ENCODE results near the gene SLC12A6.

The SLC12A6 gene

DNA sequence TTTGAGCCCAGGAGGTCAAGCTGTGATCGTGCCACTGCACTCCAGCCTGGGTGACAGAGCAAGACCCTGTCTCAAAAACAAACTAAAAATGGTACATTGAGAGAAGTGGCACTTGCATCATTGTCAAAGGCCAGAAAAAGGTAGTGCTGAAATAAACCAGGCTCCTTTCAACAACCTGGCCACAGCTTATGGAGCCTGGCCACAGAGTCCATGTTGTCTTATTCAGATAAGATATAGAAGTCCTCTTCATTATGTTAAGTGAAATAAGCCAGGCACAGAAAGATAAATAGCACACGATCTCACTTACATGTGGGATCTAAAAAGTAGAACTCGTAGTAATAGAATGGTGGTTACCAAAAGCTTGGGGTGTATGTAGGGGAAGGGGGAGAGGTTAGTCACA is 78.0 kb downstream of the SLC12A6 start:
- no peak for DNase-seq (ENCODE audit: low spot score)

DNA sequence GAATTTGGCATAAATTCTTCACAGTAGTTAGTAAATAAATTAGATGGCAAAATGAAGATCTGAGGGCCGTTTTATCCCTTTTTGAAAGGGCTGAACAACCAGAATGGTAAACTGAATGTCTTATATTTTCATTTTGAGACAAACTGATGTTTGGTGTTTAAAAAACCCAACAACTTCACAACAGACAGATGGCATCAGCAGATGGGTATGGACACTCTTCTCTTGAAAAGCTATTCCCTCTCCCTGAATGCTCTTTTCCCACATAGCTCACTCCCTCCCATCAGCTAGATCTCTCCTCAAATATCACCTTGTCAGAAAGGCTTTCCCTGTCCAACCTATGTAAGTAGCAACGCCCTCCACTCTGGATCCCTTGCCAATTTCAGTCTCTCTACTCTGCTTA is 79.4 kb downstream of the SLC12A6 start:
- no peak for DNase-seq (ENCODE audit: low spot score)

DNA sequence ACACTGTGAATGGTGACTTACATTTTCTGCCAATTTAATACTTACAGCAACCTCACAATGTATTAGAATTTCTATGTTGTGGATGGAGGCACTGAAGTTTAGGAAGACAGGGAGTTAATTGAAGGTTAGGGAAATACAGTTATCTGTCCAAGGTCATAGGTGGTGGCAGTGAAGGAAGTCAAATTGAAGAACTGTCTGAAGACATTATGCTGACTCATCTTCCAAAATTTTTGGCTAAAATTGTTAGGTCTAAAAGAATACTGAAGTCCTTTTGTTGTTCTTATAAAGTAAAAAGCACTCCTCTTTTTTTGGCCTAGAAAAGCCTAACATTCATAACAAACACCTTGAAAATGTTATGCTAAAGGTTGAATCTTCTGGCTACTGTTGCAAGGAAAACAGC is 85.0 kb downstream of the SLC12A6 start:
- no peak for DNase-seq (ENCODE audit: low spot score)

DNA sequence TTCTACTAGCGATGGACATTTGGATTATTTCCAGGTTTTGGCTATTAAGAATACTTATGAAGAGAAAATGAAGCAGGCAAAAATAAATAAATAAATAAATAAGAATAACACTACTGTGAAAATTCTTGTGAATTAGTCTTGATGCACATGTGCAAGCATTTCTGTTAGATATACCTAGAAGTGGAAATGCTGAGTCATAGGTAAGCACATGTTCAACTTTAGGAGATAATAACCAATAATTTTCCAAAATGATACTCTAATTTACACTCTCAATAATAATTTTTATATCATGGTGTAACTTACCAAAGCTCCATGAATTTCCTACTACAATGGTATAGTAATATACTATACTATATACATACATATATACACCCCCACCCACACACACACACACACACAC is 89.4 kb downstream of the SLC12A6 start:
- DNase-seq (ENCODE audit: low spot score) = peak; percentile 70

DNA sequence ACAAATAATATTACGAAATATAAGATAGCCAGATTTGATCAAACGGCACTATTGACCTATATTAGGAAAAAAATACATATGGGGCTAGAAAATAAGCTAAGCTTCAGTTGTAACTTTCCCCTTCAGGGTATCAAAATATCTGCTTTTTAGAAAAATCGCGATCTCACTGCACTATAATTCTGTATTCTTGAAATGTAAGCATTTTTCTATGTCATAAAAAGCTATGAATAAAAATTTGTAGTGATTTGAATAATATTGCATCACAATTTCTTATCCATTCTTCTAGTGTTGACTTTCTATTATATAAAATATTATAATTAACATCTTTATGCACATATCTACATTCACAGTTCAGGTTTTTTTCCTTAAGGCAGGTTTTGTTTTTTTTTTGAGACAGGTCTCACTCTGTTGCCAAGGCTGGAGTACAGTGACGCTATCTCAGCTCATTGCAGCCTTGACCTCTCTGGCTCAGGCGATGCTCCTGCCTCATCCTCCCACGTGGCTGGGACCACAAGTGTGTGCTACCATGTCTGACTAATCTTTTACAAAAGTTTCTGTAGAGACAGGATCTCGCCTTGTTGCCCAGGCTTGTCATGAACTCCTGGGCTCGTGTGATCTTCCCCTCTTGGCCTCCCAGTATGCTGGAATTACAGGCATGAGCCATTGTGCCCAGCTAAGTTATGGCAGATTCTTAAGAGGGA is 91.2 kb downstream of the SLC12A6 start:
- no peak for DNase-seq (ENCODE audit: low spot score)

DNA sequence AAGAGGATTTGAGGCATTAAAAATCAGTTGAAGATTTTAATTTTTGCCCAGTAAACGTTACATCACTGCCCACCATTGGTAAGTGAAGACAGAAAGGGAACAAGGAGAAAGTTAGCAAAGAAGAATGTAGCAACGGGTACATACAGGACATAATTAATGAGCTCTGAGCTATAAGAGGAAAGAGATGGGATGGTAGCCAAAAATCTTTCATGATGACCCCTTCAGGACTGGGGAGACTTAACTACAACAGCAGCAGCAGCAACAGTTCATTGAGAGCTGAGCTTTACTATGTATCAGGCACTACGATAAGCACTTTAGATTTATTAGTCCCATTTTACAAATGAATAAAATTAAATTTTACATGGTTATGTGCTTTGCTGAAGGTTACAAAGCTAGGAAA is 94.4 kb downstream of the SLC12A6 start:
- no peak for DNase-seq (ENCODE audit: low spot score)

DNA sequence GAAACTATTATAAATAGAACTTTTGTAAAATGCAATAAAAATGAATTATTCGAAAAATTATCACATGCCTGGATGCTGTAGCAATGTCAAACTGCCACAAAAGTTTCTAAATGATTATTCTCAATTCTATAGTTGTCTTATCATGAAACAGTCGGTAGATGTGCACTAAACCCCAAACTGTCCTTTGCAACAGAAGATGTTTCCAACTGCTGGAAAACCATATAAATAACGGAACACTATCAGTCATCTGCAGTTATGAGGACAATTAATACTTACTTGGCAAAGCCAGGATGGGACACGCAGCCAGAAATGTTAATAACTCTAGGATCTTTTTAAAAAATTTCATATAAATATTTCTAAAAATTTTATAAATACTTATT is 95.3 kb downstream of the SLC12A6 start:
- no peak for DNase-seq (ENCODE audit: low spot score)

DNA sequence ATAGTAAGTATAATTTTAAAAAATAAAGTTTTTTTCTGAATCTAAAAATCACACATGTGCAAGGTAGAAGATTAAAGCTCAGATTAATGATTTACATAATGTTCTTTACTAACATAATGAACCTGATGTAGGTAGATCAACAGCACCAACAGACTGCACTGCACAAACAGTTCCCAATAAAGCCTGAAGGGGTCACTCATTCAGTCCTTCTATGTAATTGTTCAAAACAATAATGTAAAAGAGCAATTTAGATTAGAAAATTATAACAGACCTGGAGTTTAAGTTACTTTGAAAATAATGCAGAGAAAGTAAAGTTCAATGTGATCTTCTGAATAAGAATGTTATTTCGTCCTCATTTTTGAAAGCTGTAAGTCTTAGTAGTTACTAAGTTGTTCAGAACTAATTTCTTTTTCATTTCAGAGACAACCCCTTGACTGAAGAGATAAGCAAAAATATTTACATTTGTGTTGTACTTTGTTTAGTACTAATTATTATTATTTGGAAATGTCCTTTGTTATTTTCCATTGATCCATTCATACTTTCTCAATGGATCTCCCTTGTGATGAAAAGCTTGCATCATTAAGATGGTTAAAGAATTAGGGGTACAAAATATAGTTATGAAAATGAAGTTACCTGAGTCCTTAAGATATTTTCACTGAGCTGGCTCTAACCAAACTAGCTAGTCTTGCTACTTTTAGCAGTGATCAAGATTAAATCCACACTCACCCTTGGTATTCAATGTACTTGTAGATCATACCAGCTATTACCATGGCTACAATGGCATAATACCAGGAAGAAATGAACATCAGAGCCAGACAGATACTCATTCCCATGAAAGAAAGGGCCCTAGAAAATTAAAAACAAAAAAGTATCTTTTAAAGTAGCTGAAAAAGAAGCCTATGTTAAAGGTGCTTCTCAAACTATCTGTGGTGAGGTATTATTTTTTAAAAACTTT is 95.9 kb downstream of the SLC12A6 start:
- peak; percentile 58 for DNase-seq (ENCODE audit: low spot score)

DNA sequence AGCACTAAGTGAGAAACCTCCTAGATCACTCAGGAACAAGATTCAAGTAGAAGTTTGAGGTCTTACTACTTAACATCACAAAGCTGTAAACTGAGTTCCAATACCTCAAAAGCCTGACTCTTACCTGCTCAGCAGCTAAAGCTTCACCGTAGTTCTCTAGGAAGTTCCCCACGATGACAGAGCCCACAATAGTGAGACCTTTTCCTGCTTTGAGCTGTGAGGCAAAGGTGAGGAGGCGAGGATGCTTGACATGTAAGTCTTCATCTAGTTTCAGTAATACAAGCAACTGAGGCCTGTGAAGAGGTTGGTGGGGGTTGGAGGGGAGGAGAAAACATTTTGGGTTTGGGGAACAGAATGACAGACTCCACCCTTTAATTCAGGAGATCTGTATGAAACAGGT is 97.0 kb downstream of the SLC12A6 start:
- DNase-seq (ENCODE audit: low spot score) = no peak

DNA sequence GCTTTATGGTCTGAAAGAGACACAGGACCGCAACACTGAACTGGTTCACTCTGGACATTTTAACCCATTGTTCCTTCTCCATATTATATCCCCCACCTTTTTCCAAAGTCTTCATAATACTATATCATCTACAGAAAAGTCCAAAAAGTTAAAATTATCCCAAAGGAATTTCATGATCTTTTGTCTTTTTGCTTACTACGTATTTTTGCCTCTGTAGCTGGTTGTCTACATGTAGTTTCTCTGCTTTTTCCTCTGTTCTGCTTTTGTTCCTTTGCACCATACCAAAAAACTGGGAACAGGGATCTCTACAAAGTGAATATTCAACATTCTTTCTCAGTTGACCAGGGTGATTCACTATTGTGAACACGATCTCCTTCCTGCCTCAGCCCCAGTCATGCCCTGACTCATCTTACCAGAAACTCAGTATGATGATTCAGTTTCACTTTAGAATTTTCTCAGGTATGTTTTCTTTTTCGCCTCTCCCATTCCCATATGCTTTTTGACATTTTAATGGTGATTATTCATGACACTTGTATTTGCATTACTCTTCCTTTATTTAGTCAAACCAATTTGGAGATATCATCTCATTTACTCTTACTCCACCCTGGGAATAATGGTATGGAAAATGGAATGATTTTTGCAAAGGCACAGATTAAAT is 98.3 kb downstream of the SLC12A6 start:
- DNase-seq (ENCODE audit: low spot score) = no peak

DNA sequence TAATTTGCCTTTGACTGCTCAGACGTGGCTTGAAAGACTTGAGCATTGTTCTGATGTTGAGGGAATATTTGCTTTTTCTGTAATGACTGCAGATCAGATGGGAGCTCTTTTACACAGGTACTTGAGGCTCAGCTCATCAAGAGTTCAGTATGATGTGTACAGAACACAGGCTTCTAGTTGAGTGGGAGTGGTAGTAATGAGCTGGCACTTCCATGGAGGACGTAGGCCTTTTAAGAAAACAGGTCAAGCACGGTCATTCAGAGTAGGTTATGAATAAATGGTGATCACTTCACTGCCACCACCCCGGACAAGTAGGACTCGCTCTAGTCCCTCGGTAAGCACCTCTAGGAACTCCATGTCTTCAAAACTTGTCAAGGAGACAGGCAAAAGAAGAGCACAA is 104.0 kb downstream of the SLC12A6 start:
- no peak for DNase-seq (ENCODE audit: low spot score)

DNA sequence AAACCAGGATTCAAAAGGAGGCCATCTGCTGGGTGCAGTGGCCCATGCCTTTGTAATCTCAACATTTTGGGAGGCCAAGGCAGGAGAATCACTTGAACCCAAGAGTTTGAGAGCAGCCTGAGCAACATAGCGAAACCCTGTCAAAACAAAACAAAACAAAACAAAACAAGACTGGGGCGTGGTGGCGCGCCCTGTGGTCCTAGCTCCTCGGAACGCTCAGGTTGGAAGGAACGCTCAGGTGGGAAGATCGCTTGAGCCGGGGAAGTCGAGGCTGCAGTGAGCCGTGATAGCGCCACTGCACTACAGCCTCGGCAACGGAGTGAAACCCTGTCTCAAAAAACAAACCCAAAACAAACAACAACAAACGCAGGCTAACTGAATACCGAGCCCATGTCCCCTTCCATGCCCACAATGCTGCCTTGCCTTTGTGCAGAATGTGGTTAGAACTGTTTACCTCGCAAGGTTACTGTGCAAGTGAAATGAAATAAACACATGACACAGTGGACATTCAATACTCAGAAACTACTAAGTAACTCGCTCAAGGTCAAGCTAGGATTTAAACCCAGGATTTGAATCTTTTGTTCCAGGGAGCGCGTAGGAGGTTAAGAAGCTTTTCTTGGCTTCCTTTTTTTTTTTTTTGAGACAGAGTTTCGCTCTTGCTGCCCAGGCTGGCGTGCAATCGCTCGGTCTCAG is 113.5 kb downstream of the SLC12A6 start:
- no peak for DNase-seq (ENCODE audit: low spot score)

DNA sequence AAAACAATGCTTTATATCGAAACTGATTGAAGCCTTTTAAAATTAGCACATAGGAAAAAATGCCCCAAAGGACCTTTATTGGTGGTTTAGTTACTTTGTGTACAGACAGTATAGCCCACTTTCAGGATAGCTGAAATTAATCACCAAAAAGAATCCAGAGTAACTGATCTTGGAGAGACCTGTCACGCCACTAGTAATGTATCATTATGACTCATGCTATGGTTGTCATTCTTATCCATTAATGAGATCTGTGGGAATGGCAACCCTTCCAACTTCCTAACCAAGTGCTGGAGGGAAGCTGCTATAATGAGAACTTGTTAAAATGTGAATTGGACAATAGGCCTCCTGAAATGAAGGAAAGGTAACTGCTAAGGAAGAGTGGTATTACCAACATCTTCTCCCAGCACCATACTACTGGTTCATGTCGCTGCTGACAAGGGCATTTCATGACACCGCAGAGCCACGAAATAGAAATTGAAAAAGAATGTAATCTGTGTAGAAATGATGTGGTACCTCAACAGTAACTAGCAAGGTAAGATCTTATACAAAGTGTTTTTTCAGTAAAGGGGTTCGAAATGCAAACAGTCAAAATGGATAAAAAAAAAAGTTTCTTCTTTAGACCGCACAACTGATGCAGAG is 119.9 kb downstream of the SLC12A6 start:
- DNase-seq (ENCODE audit: low spot score) = no peak

DNA sequence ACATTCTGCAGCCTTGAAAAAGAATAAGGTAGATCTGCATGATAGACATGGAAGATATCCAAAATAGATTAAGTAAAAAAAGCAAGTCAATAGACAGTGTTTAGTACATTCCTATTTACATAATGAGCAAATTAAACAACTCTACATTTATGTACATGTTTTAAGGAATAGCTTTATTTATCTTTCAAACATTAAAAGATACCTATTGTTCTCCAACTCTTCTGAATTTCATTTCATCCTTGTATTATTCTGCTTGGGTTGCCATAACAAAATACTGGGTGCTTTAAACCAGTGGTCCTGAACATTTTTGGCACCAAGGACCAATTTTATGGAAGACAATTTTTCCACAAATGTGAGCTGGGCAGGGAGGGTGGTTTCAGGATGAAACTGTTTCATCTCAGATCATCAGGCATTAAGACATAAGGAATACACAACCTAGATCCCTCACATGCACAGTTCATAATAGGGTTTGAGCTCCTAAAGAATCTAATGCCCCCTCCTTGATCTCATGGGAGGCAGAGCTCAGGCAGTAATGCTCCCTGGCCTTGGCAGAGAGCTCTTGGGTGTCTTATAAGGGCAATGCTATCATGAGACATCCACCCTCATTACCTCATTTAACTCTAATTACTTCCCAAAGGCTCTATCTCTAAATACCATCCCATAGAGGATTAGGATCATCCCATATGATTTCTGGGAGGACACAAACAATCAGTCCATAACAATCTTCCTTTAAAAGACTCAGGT is 120.9 kb downstream of the SLC12A6 start:
- DNase-seq (ENCODE audit: low spot score) = no peak

DNA sequence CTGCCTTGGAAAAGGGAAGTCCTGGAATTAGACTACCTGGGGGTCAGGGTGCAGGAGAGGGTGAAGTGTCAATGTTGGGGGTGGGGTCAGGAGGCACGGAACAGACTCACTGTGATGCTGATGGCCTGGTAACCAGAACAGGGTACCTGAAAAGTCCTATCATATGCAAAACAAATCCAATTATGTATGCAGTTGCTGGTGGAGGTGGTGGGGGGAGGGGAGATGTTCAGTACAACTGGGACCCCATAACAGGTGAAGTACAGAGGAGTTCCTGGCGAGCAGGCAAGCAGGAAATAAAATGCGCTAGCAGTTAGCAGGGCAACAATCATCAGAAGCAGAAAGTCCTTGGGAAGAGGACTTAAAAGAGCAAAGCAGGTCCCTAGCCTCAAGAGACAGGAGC is 123.4 kb downstream of the SLC12A6 start:
- no peak for DNase-seq (ENCODE audit: low spot score)

DNA sequence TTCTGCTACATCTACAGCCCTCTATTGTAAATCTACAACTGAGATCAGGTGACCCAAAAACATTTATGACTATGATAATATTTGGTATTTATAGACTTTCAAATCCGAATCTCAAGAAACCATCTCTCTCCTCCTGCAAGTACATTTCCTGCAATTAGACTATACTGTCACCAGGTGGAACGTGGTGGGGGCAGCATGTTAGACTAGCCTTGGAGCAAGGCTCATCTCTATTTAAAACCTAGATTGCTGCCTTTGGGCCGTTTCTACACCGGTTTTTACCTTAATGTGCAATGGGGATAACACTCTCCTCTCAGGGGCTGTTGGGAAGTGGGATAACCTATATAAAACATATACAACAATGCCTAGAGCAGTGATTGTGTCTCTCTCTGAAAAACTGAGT is 123.9 kb downstream of the SLC12A6 start:
- no peak for DNase-seq (ENCODE audit: low spot score)

DNA sequence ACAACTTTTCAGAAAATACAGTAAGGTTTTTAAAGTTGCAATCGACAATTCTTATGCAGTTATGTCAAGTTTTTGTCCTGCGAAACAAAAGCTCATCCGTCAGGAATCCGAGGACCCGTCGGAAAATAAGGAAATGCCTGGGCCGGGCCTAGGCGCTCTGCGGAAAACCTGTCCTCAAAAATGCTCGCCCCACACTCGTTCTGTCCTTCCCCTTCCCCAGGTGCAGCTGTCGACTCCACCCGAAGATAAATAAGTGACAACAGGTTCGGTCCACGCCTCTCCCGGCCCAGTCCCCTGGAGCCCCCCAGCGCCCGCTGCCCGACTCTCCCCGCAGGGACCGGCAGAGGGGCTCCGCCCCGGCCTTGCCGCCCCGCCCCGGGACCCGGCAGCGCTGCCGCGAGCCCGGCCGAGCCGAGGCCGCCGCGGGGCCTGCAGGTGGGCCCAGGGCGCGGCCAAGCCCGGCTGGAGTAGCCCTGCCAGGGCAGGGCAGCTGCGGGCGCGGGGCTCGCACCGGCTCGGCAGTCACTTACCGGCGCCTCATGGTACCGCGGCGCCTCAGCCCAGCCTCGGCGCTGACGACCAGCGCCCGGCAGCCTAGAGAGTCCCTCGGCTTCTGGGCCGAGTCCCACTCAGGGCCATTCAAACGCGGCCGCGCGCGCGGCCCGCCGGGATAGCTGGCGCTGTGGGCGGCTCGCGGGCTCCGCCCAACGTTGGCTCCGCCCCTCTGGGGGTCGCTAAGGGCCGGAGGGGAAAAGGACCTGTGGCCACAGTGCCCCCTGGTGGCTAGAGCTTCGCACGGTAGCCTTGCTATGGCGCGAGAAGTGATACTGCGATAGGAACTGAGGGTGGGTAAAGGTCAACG is 127.9 kb downstream of the SLC12A6 start, which contains the start of gene KATNBL1:
KATNBL1 (minus strand) TSS at position 676 of the 862 bp plus-strand sequence. CDS start 46,420 bp downstream, outside the sequence.
- DNase-seq (ENCODE audit: low spot score) = peak; percentile 97

DNA sequence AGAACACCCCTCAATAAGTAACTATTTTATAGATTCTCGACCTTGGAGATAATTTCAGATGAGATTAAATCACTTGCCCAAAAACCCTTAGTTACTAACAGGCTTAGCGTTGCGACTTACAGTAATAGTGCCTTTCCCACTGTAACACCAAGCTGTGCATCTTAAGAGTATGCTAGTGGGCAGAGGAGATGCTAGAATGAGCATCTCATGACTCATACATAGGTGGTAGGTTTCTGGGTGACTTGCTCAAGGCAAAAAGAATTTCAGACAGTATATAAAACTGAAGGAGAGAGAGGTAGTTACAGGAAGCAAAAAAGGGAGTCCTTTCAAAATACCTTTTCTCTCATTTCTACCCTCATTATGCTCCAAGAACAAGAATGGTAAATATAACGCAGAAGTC is 131.6 kb downstream of the SLC12A6 start:
- DNase-seq (ENCODE audit: low spot score) = no peak

DNA sequence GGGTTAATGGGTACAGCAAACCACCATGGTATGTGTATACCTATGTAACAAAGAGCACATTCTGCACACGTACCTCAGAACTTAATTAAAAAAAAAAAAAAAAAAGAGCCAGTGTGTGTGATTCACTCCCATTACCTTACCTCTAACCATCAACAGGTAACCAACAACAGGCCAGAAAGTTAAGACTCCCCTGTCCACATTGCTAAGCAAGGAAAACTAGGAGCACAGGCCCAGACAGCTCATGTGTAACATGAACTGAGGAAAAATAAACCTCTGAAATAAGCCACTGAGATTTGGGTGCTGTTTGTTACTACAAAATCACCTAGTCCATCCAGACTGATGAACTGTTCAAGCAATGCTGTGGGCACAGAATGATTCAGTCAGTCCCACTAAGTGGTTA is 133.6 kb downstream of the SLC12A6 start:
- no peak for DNase-seq (ENCODE audit: low spot score)

DNA sequence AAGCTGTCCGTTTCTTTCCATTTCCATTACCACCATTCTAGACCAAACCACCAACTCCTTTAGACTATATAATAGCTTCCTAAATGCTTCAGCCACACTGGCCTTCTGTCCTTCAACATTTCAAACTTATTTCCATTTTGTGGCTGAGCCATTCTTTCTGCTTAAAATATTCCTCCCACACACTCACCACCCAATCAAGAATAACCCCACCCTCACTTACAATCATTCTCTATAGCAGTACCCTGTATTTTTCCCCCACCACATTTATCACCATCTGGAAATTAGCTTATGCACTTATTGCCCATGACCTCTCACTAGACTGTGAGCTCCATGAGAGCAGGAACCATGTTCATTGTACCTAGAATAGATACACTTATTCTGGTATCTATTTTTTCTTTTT is 134.3 kb downstream of the SLC12A6 start:
- no peak for DNase-seq (ENCODE audit: low spot score)

Data from hematopoietic multipotent progenitor cell treated with erythropoietin and hydrocortisone succinate and interleukin-3 and kit ligand, for 15 days (in vitro differentiated cells).